ENCODE data around the gene RASL11B. TPM values are rescaled to one million over a fixed set of nuclear protein-coding genes. Genes with fewer than 3 reads are reported as not detected.

The RASL11B gene
- total RNA-seq, 2 donors from 2014 or later = 1.3 to 1.8 TPM

GRCh38 chr4:52894443-52894842, 32.3 kb downstream of the RASL11B start:
- no peak overlapping the region for H3K27ac ChIP-seq
- ATAC-seq = no peak
- no peak for TF ChIP-seq POLR2A (IDR thresholded peaks at IDR 0.05)
- TF ChIP-seq CTCF (IDR thresholded peaks at IDR 0.05) = no peak

GRCh38 chr4:52903273-52903672, 41.2 kb downstream of the RASL11B start:
- Histone ChIP-seq H3K9me3 (no peaks in the 10 kb centered on the region), H3K4me1 (no peaks in the 10 kb centered on the region), H3K4me3 (no peak overlapping the region), H3K36me3 (replicated peaks in 1 of 2; ENCODE audit: insufficient read depth in 1 of 2, low read depth in 2 of 2) (no peaks in the 10 kb centered on the region), H3K27me3 (no peaks in the 10 kb centered on the region), H3K27ac (no peak overlapping the region)
- DNase-seq (no peak), ATAC-seq (no peak)
- TF ChIP-seq CTCF (IDR thresholded peaks at IDR 0.05) (no peak), POLR2A (IDR thresholded peaks at IDR 0.05) (no peak)
- intact Hi-C loops (cut with DNase I) = no loop called here
- WGBS, 2 donors = 98% methylated on average over 4 of the region's 4 CpGs

More at GRCh38 chr4:52894443-52894842, 32.3 kb downstream of the RASL11B start:
- intact Hi-C loops (cut with DNase I) = no loop called here
- Histone ChIP-seq H3K4me1 (no peaks in the 10 kb centered on the region), H3K27me3 (no peaks in the 10 kb centered on the region), H3K36me3 (replicated peaks in 1 of 2; ENCODE audit: insufficient read depth in 1 of 2, low read depth in 2 of 2) (no peaks in the 10 kb centered on the region), H3K4me3 (no peak overlapping the region), H3K9me3 (no peaks in the 10 kb centered on the region)
- WGBS, 2 donors = 92 to 100% methylated on average over 1 of the region's 1 CpG
- no peak for DNase-seq

GRCh38 chr4:52904421-52904820, 42.3 kb downstream of the RASL11B start:
- intact Hi-C loops (cut with DNase I) = no loop called here
- Histone ChIP-seq H3K4me3 (no peak overlapping the region), H3K4me1 (no peaks in the 10 kb centered on the region), H3K9me3 (no peaks in the 10 kb centered on the region), H3K36me3 (replicated peaks in 1 of 2; ENCODE audit: insufficient read depth in 1 of 2, low read depth in 2 of 2) (no peaks in the 10 kb centered on the region), H3K27me3 (no peaks in the 10 kb centered on the region), H3K27ac (no peak overlapping the region)
- 73 to 82% methylated on average over 4 of the region's 4 CpGs for WGBS, 2 donors
- TF ChIP-seq CTCF (IDR thresholded peaks at IDR 0.05) (no peak), POLR2A (IDR thresholded peaks at IDR 0.05) (no peak)
- ATAC-seq = no peak
- no peak for DNase-seq

DNA sequence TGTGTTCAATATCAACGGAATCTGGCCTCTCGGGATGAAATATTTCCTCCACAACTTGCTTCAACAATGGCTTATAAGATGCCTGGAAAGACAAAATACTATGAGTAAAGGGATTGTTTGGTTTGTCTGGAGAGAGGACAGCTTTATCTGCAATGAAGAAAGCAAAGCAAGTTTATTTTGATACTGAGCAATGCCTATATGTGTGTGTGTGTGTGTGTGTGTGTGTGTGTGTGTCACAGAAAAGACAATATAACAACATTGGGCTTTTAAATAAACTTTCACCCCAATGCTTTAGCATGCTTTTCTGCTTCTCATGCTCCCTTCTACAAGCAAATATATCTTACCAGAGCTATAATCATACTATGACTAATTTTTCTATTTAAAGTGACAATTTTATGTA, 45.4 kb downstream of the RASL11B start:
- intact Hi-C loops (cut with DNase I) = no loop called here
- ATAC-seq (no peak), DNase-seq (no peak)
- no peaks in the 10 kb centered on the region for H3K27me3 ChIP-seq
- no peaks in the 10 kb centered on the region for H3K9me3 ChIP-seq
- TF ChIP-seq CTCF (IDR thresholded peaks at IDR 0.05) (no peak), POLR2A (IDR thresholded peaks at IDR 0.05) (no peak)
- peaks cover 6% of the 10 kb centered on the region for H3K4me1 ChIP-seq
- H3K27ac ChIP-seq = no peak overlapping the region
- H3K4me3 ChIP-seq = no peak overlapping the region
- no peaks in the 10 kb centered on the region for H3K36me3 ChIP-seq (replicated peaks in 1 of 2; ENCODE audit: insufficient read depth in 1 of 2, low read depth in 2 of 2)
- WGBS, 2 donors = 89 to 93% methylated on average over 2 of the region's 2 CpGs

- ATAC-seq = no peak
- intact Hi-C loops (cut with DNase I) = no loop called here
- no peak for TF ChIP-seq POLR2A (IDR thresholded peaks at IDR 0.05)
- no peak for TF ChIP-seq CTCF (IDR thresholded peaks at IDR 0.05)
These were observed 48.0 kb downstream of the RASL11B start for GRCh38 chr4:52910115-52910514.

More at GRCh38 chr4:52910115-52910514, 48.0 kb downstream of the RASL11B start:
- Histone ChIP-seq H3K4me3 (no peak overlapping the region), H3K9me3 (no peaks in the 10 kb centered on the region), H3K36me3 (replicated peaks in 1 of 2; ENCODE audit: insufficient read depth in 1 of 2, low read depth in 2 of 2) (no peaks in the 10 kb centered on the region), H3K4me1 (peaks cover 32% of the 10 kb centered on the region), H3K27me3 (no peaks in the 10 kb centered on the region), H3K27ac (no peak overlapping the region)
- no peak for DNase-seq
